ENCODE results near the gene ST3GAL3. TPM values are rescaled to one million over a fixed set of nuclear protein-coding genes. Genes with fewer than 3 reads are reported as not detected.

The ST3GAL3 gene
- total RNA-seq, 1 experiment from 2014 or later: 26.0 TPM

DNA sequence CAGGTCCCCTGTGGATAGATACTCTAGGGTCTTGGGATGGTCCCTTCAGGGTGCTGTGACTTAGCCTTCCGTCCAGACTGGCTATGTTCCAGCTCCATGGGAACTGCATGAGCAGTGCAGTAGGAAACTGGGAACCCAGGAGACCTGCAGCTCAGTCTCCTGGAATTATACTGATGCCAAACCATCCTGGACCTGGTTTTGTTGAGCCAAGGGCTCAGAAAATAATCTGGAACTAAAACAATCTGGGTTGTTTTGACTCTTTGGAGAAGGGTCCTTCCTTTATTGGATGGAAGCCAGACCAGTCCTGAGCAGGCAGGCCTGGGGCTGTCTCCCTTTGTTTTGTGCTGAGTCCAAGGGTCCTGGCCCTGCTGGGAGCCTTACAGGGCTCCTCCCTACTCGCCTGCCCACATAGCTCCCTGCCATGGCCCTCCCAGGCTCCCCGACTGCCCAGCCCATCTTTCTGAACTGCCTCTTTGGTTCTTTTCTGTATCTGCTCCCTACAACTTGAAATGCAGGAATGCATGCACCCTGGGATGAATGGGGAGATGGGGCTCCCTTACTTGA is 240.6 kb downstream of the ST3GAL3 start:
- TF ChIP-seq, protein P1, sequence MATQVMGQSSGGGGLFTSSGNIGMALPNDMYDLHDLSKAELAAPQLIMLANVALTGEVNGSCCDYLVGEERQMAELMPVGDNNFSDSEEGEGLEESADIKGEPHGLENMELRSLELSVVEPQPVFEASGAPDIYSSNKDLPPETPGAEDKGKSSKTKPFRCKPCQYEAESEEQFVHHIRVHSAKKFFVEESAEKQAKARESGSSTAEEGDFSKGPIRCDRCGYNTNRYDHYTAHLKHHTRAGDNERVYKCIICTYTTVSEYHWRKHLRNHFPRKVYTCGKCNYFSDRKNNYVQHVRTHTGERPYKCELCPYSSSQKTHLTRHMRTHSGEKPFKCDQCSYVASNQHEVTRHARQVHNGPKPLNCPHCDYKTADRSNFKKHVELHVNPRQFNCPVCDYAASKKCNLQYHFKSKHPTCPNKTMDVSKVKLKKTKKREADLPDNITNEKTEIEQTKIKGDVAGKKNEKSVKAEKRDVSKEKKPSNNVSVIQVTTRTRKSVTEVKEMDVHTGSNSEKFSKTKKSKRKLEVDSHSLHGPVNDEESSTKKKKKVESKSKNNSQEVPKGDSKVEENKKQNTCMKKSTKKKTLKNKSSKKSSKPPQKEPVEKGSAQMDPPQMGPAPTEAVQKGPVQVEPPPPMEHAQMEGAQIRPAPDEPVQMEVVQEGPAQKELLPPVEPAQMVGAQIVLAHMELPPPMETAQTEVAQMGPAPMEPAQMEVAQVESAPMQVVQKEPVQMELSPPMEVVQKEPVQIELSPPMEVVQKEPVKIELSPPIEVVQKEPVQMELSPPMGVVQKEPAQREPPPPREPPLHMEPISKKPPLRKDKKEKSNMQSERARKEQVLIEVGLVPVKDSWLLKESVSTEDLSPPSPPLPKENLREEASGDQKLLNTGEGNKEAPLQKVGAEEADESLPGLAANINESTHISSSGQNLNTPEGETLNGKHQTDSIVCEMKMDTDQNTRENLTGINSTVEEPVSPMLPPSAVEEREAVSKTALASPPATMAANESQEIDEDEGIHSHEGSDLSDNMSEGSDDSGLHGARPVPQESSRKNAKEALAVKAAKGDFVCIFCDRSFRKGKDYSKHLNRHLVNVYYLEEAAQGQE (IDR thresholded peaks at IDR 0.05; ENCODE audit: insufficient read depth in 1 of 2, low read depth in 2 of 2, low read length in 1 of 2): no peak
- TF ChIP-seq TCF7L2 (IDR thresholded peaks at IDR 0.05; ENCODE audit: low read depth, low read length) (no peak), POLR2AphosphoS5 (IDR thresholded peaks at IDR 0.05; ENCODE audit: low read depth, low read length) (no peak), SIN3A (IDR thresholded peaks at IDR 0.05; ENCODE audit: borderline replicate concordance, insufficient read depth, low read depth, low read length) (no peak)
- TF ChIP-seq, protein P2, sequence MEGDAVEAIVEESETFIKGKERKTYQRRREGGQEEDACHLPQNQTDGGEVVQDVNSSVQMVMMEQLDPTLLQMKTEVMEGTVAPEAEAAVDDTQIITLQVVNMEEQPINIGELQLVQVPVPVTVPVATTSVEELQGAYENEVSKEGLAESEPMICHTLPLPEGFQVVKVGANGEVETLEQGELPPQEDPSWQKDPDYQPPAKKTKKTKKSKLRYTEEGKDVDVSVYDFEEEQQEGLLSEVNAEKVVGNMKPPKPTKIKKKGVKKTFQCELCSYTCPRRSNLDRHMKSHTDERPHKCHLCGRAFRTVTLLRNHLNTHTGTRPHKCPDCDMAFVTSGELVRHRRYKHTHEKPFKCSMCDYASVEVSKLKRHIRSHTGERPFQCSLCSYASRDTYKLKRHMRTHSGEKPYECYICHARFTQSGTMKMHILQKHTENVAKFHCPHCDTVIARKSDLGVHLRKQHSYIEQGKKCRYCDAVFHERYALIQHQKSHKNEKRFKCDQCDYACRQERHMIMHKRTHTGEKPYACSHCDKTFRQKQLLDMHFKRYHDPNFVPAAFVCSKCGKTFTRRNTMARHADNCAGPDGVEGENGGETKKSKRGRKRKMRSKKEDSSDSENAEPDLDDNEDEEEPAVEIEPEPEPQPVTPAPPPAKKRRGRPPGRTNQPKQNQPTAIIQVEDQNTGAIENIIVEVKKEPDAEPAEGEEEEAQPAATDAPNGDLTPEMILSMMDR (IDR thresholded peaks at IDR 0.05): no peak
- Histone ChIP-seq H3K27me3 (ENCODE audit: control insufficient read depth, insufficient read depth, low read length) (no peaks in the 10 kb centered on the region), H3K4me1 (ENCODE audit: control insufficient read depth, insufficient read depth, low read length) (peaks cover 16% of the 10 kb centered on the region), H3K36me3 (ENCODE audit: control insufficient read depth, insufficient read depth, low read length) (peaks cover 4% of the 10 kb centered on the region; the same call in 1 of the 2 replicates), H3K9me3 (ENCODE audit: control insufficient read depth, insufficient read depth, low read depth, low read length) (no peaks in the 10 kb centered on the region), H3K27ac (ENCODE audit: low read length) (peak overlapping the region; percentile 96), H3K4me3 (ENCODE audit: low read depth in 2 of 2, low read length in 2 of 2) (peak overlapping the region; percentile 79 to 88)
- in situ Hi-C loops (cut with HindIII; ENCODE audit: low pct_unique_long_range_greater_than_20kb, low sequenced_read_pairs) (loop anchor here (25.0 kb wide), 1 partner anchor 186 kb away; no protein-coding TSS in a partner anchor), intact Hi-C loops (cut with micrococcal nuclease; ENCODE audit: unreplicated experiment) (no loop called here)
- POLR2A ChIA-PET: no interaction called here
- no TSS peak for BruUV-seq (replicated peaks)
- no peak for ATAC-seq
- DNase-seq (ENCODE audit: low read depth, low spot score): no peak
- CTCF ChIA-PET: no interaction called here

DNA sequence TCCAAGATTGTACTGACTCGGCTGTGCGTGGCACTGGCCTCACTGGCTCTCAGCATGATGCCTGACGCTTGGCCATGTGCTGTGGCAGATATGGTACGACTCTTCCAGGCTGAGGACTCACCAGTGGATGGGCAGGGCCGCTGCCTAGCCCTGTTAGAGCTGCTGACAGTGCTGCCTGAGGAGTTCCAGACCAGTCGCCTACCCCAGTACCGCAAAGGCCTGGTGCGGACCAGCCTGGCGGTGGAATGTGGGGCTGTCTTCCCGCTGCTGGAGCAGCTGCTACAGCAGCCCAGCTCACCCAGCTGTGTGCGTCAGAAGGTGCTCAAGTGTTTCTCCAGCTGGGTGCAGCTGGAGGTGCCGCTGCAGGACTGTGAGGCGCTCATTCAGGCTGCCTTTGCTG is 242.3 kb downstream of the ST3GAL3 start:
- no peak overlapping the region for H3K27ac ChIP-seq (ENCODE audit: low read length)
- DNase-seq (ENCODE audit: low read depth, low spot score) (no peak), ATAC-seq (no peak)
- H3K36me3 ChIP-seq (ENCODE audit: control insufficient read depth, insufficient read depth, low read length): peaks cover 4% of the 10 kb centered on the region; the same call in 1 of the 2 replicates
- H3K9me3 ChIP-seq (ENCODE audit: control insufficient read depth, insufficient read depth, low read depth, low read length): no peaks in the 10 kb centered on the region
- ChIA-PET CTCF (interaction anchor here (1.1 kb wide), 1 partner anchor 15 kb away, joined by 3 read pairs; no protein-coding TSS in a partner anchor), POLR2A (no interaction called here)
- in situ Hi-C loops (cut with HindIII; ENCODE audit: low pct_unique_long_range_greater_than_20kb, low sequenced_read_pairs) (loop anchor here (25.0 kb wide), 1 partner anchor 187 kb away; no protein-coding TSS in a partner anchor), intact Hi-C loops (cut with micrococcal nuclease; ENCODE audit: unreplicated experiment) (no loop called here)
- H3K4me3 ChIP-seq (ENCODE audit: low read depth in 2 of 2, low read length in 2 of 2): no peak overlapping the region
- peaks cover 16% of the 10 kb centered on the region for H3K4me1 ChIP-seq (ENCODE audit: control insufficient read depth, insufficient read depth, low read length)
- BruUV-seq (replicated peaks): no TSS peak
- TF ChIP-seq, protein P1 (IDR thresholded peaks at IDR 0.05; ENCODE audit: insufficient read depth in 1 of 2, low read depth in 2 of 2, low read length in 1 of 2): no peak
- no peak for TF ChIP-seq POLR2AphosphoS5 (IDR thresholded peaks at IDR 0.05; ENCODE audit: low read depth, low read length)
- TF ChIP-seq SIN3A (IDR thresholded peaks at IDR 0.05; ENCODE audit: borderline replicate concordance, insufficient read depth, low read depth, low read length): no peak
- TF ChIP-seq TCF7L2 (IDR thresholded peaks at IDR 0.05; ENCODE audit: low read depth, low read length): no peak
- TF ChIP-seq, protein P2 (IDR thresholded peaks at IDR 0.05): no peak
- H3K27me3 ChIP-seq (ENCODE audit: control insufficient read depth, insufficient read depth, low read length): no peaks in the 10 kb centered on the region
